GM23338 (cell line): ENCODE measurements around the gene MAP2K3. TPM values are rescaled to one million over a fixed set of nuclear protein-coding genes. Genes with fewer than 3 reads are reported as not detected.

Experiments used
- ATAC-seq: fragments of 200-7000 bp; cut with Tn5 transposase; 3 replicates; pipeline ENCODE4 v1.9.1; 2020
- DNase-seq: peaks from one replicate; pipeline ENCODE4 v3.0.0-alpha.2; 2015; ENCODE audit warnings: low spot score
- H2AFZ ChIP-seq: fragments of 200-600 bp; sonication (generic); 2 replicates; pipeline ENCODE4 v1.8.0; 2016; ENCODE audit warnings: antibody characterized with exemption, mild to moderate bottlenecking, moderate library complexity
- H3F3A ChIP-seq: fragments of 200-600 bp; sonication (generic); replicated peaks from 2 replicates; pipeline ENCODE4 v1.8.0; 2017; ENCODE audit warnings: antibody characterized with exemption, mixed run types, low read depth
- H3K27ac ChIP-seq: fragments of 200-600 bp; sonication (generic); 2 replicates; pipeline ENCODE4 v1.6.1; 2016; ENCODE audit warnings: low read depth
- H3K27me3 ChIP-seq: fragments of 200-600 bp; sonication (generic); 2 replicates; pipeline ENCODE4 v1.8.0; 2016; ENCODE audit warnings: mild to moderate bottlenecking, mixed run types, moderate library complexity; ENCODE audit not compliant: insufficient read depth
- H3K36me3 ChIP-seq: fragments of 200-600 bp; sonication (generic); 2 replicates; pipeline ENCODE4 v1.8.0; 2016; ENCODE audit warnings: mild to moderate bottlenecking; ENCODE audit not compliant: insufficient read depth
- H3K4me1 ChIP-seq: fragments of 200-600 bp; sonication (generic); 2 replicates; pipeline ENCODE4 v1.8.0; 2016; ENCODE audit warnings: mild to moderate bottlenecking, moderate library complexity; ENCODE audit not compliant: insufficient read depth
- H3K4me2 ChIP-seq: fragments of 200-600 bp; sonication (generic); 2 replicates; pipeline ENCODE4 v1.7.1; 2017; ENCODE audit warnings: mixed run types
- H3K4me3 ChIP-seq: fragments of 200-600 bp; sonication (generic); 2 replicates; pipeline ENCODE4 v1.6.1; 2016; ENCODE audit warnings: mixed run types
- H3K79me2 ChIP-seq: fragments of 200-600 bp; sonication (generic); replicated peaks from 2 replicates; pipeline ENCODE4 v1.8.0; 2017; ENCODE audit warnings: mild to moderate bottlenecking; ENCODE audit not compliant: insufficient read depth
- H3K9me2 ChIP-seq: fragments of 200-600 bp; sonication (generic); 2 replicates; pipeline ENCODE4 v1.8.0; 2017; ENCODE audit not compliant: insufficient read depth
- H4K20me1 ChIP-seq: fragments of 200-600 bp; sonication (generic); replicated peaks from 2 replicates; pipeline ENCODE4 v1.8.0; 2017; ENCODE audit warnings: mild to moderate bottlenecking; ENCODE audit not compliant: insufficient read depth
- H3K27ac Mint-ChIP-seq: 2 replicates; pipeline ENCODE4 v1.8.0; 2020; ENCODE audit warnings: inconsistent platforms, mild to moderate bottlenecking, moderate library complexity, mixed read lengths
- H3K27me3 Mint-ChIP-seq: 3 replicates; pipeline ENCODE4 v1.8.0; 2022; ENCODE audit warnings: low read depth, mild to moderate bottlenecking, moderate library complexity, mixed read lengths, inconsistent platforms; ENCODE audit not compliant: insufficient read depth, poor library complexity
- H3K36me3 Mint-ChIP-seq: 3 replicates; pipeline ENCODE4 v1.8.0; 2021; ENCODE audit warnings: low read depth, mild to moderate bottlenecking, inconsistent platforms, moderate library complexity, mixed read lengths
- H3K4me1 Mint-ChIP-seq: 3 replicates; pipeline ENCODE4 v1.8.0; 2020; ENCODE audit warnings: mild to moderate bottlenecking, inconsistent platforms, mixed read lengths
- H3K4me3 Mint-ChIP-seq: 3 replicates; pipeline ENCODE4 v1.8.0; 2021; ENCODE audit warnings: moderate library complexity, mild to moderate bottlenecking, inconsistent platforms, mixed read lengths
- H3K9me3 Mint-ChIP-seq: 3 replicates; pipeline ENCODE4 v1.8.0; 2020; ENCODE audit warnings: moderate library complexity, mild to moderate bottlenecking, inconsistent platforms, mixed read lengths
- EZH2 ChIP-seq: fragments of 200-600 bp; sonication (generic); IDR thresholded peaks from one replicate; pipeline ENCODE4 v1.8.0; 2017; ENCODE audit warnings: antibody characterized with exemption, mild to moderate bottlenecking, low read depth; ENCODE audit not compliant: unreplicated experiment
- EZH2phosphoT487 ChIP-seq: fragments of 200-600 bp; sonication (generic); IDR thresholded peaks from one replicate; pipeline ENCODE4 v1.8.1; 2018; ENCODE audit warnings: antibody characterized with exemption; ENCODE audit not compliant: unreplicated experiment
- JUNB ChIP-seq: IDR thresholded peaks from one replicate; pipeline ENCODE4 v1.6.1; 2016; ENCODE audit warnings: antibody characterized with exemption; ENCODE audit not compliant: unreplicated experiment
- NANOG ChIP-seq: IDR thresholded peaks from 2 replicates; pipeline ENCODE4 v1.6.1; 2016; ENCODE audit warnings: antibody characterized with exemption, borderline replicate concordance
- POLR2AphosphoS5 ChIP-seq: IDR thresholded peaks from 2 replicates; pipeline ENCODE4 v1.6.1; 2016; ENCODE audit warnings: antibody characterized with exemption, low read depth
- ZNF331 ChIP-seq: fragments of 250-450 bp; sonication (Bioruptor Pico); IDR thresholded peaks from 2 replicates; pipeline ENCODE4 v1.5.0; 2020; ENCODE audit warnings: low read depth, mild to moderate bottlenecking, moderate library complexity
- ZNF462 ChIP-seq: fragments of 250-450 bp; sonication (Bioruptor Pico); IDR thresholded peaks from 2 replicates; pipeline ENCODE4 v1.5.0; 2020; ENCODE audit warnings: mild to moderate bottlenecking, moderate library complexity
- polyA plus RNA-seq: library from polyadenylated mRNA; unstranded; fragments of >200 nt; fragmentation: Nextera tagmentation; extraction: Ambion mirVana; gene quantifications from 2 replicates; pipeline ENCODE4 v1.2.1, GENCODE V29; 2016
- total RNA-seq: library from RNA; depleted of rRNA; stranded (reverse); fragments of >200 nt; shearing (Covaris generic); gene quantifications from 2 replicates; pipeline ENCODE4 v1.2.3, GENCODE V29; 2014
- TF ChIP-seq, protein P1 (sequence below): IDR thresholded peaks from one replicate; pipeline ENCODE4 v1.6.1; 2018; ENCODE audit warnings: antibody characterized with exemption; ENCODE audit not compliant: unreplicated experiment
- TF ChIP-seq, protein P2 (sequence below), 2 experiments: fragments of 200-600 bp in 1 of 2; sonication (generic) in 1 of 2; conservative IDR thresholded peaks; 2 replicates each; pipeline versions ENCODE4 v1.5.1 to v1.6.1; 2016 to 2017; ENCODE audit warnings: antibody characterized with exemption in 2 of 2, low read depth in 2 of 2, mild to moderate bottlenecking in 2 of 2, moderate library complexity in 1 of 2

The MAP2K3 gene
- total and polyA plus RNA-seq, 2 experiments from 2014 or later, result 28.5 to 31.7 TPM

GRCh38 chr17:21300601-21301571, 16.4 kb downstream of the MAP2K3 start:
- no peak overlapping the region for H3K27ac Mint-ChIP-seq
- ATAC-seq, result no peak

More at GRCh38 chr17:21300601-21301571, 16.4 kb downstream of the MAP2K3 start:
- H3K27me3 ChIP-seq, result no peaks in the 10 kb centered on the region
- no peaks in the 10 kb centered on the region for H3K79me2 ChIP-seq
- H3K27ac ChIP-seq, result no peak overlapping the region
- no peaks in the 10 kb centered on the region for H3K9me2 ChIP-seq
- Mint-ChIP-seq H3K27me3 (peaks cover 23% of the 10 kb centered on the region), H3K9me3 (peaks cover 80% of the 10 kb centered on the region), H3K36me3 (peaks cover 35% of the 10 kb centered on the region), H3K4me3 (no peak overlapping the region), H3K4me1 (peaks cover 3% of the 10 kb centered on the region; the same call in 1 of the 3 replicates)
- TF ChIP-seq EZH2phosphoT487, result no peak
- no peak for TF ChIP-seq EZH2
- TF ChIP-seq POLR2AphosphoS5, result no peak
- TF ChIP-seq ZNF331, result no peak
- TF ChIP-seq ZNF462 (CRISPR knock-in tag), result no peak
- TF ChIP-seq, protein P1, sequence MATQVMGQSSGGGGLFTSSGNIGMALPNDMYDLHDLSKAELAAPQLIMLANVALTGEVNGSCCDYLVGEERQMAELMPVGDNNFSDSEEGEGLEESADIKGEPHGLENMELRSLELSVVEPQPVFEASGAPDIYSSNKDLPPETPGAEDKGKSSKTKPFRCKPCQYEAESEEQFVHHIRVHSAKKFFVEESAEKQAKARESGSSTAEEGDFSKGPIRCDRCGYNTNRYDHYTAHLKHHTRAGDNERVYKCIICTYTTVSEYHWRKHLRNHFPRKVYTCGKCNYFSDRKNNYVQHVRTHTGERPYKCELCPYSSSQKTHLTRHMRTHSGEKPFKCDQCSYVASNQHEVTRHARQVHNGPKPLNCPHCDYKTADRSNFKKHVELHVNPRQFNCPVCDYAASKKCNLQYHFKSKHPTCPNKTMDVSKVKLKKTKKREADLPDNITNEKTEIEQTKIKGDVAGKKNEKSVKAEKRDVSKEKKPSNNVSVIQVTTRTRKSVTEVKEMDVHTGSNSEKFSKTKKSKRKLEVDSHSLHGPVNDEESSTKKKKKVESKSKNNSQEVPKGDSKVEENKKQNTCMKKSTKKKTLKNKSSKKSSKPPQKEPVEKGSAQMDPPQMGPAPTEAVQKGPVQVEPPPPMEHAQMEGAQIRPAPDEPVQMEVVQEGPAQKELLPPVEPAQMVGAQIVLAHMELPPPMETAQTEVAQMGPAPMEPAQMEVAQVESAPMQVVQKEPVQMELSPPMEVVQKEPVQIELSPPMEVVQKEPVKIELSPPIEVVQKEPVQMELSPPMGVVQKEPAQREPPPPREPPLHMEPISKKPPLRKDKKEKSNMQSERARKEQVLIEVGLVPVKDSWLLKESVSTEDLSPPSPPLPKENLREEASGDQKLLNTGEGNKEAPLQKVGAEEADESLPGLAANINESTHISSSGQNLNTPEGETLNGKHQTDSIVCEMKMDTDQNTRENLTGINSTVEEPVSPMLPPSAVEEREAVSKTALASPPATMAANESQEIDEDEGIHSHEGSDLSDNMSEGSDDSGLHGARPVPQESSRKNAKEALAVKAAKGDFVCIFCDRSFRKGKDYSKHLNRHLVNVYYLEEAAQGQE, result no peak
- no peak for TF ChIP-seq JUNB
- TF ChIP-seq, protein P2, sequence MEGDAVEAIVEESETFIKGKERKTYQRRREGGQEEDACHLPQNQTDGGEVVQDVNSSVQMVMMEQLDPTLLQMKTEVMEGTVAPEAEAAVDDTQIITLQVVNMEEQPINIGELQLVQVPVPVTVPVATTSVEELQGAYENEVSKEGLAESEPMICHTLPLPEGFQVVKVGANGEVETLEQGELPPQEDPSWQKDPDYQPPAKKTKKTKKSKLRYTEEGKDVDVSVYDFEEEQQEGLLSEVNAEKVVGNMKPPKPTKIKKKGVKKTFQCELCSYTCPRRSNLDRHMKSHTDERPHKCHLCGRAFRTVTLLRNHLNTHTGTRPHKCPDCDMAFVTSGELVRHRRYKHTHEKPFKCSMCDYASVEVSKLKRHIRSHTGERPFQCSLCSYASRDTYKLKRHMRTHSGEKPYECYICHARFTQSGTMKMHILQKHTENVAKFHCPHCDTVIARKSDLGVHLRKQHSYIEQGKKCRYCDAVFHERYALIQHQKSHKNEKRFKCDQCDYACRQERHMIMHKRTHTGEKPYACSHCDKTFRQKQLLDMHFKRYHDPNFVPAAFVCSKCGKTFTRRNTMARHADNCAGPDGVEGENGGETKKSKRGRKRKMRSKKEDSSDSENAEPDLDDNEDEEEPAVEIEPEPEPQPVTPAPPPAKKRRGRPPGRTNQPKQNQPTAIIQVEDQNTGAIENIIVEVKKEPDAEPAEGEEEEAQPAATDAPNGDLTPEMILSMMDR (conservative IDR thresholded peaks at IDR 0.05; ENCODE audit: low read depth in 2 of 2), result no peak
- no peak for TF ChIP-seq NANOG
- no peak for DNase-seq
- no peaks in the 10 kb centered on the region for H3K4me1 ChIP-seq
- no peak overlapping the region for H3K4me2 ChIP-seq
- H3F3A ChIP-seq, result no peaks in the 10 kb centered on the region
- H3K36me3 ChIP-seq, result 0 out of 2 replicates have a peak, but pooled peaks cover 4% of the 10 kb centered on the region
- no peak overlapping the region for H3K4me3 ChIP-seq
- H2AFZ ChIP-seq, result no peak overlapping the region
- peaks cover 2% of the 10 kb centered on the region; the same call in 1 of the 2 replicates for H4K20me1 ChIP-seq
